T-helper 2 cell treated with Interferon-gamma antibody and Interleukin-4, amounts not matched to agents 5 μg/mL and 100 μg/mL, for 36 hours (primary cell): ENCODE results near the gene PPDPF.
"Not testable (repeated sequence)": the region's sequence is repeated elsewhere in the genome, so short reads cannot be mapped to it uniquely, and the experiment has no call there.

Experiments
- DNase-seq: peaks from one replicate; pipeline ENCODE4 v3.0.0; 2021; ENCODE audit warnings: low spot score
- H3K27ac Mint-ChIP-seq: one replicate; pipeline ENCODE4 v1.8.0; 2021; ENCODE audit warnings: mild to moderate bottlenecking, mixed read lengths
- H3K27me3 Mint-ChIP-seq: one replicate; pipeline ENCODE4 v1.8.0; 2021; ENCODE audit warnings: low read depth, mixed read lengths
- H3K36me3 Mint-ChIP-seq: one replicate; pipeline ENCODE4 v1.8.0; 2021; ENCODE audit warnings: low read depth, mixed read lengths
- H3K4me1 Mint-ChIP-seq: one replicate; pipeline ENCODE4 v1.8.0; 2021; ENCODE audit warnings: low read depth, mixed read lengths
- H3K4me3 Mint-ChIP-seq: one replicate; pipeline ENCODE4 v1.8.0; 2022; ENCODE audit warnings: mild to moderate bottlenecking, moderate library complexity, mixed read lengths
- H3K9me3 Mint-ChIP-seq: one replicate; pipeline ENCODE4 v1.8.0; 2021; ENCODE audit warnings: mixed read lengths

PPDPF gene

GRCh38 chr20:63565021-63565698 lies 44.6 kb downstream of the PPDPF start:
- Mint-ChIP-seq H3K9me3 (no peaks in the 10 kb centered on the region), H3K4me3 (no peak overlapping the region), H3K27ac (no peak overlapping the region), H3K36me3 (peaks cover 12% of the 10 kb centered on the region), H3K4me1 (peaks cover 10% of the 10 kb centered on the region), H3K27me3 (peaks cover 4% of the 10 kb centered on the region)
- DNase-seq, result no peak

- peaks cover 10% of the 10 kb centered on the region for H3K4me1 Mint-ChIP-seq
- H3K4me3 Mint-ChIP-seq, result no peak overlapping the region
- DNase-seq, result no peak
- no peak overlapping the region for H3K27ac Mint-ChIP-seq
- H3K36me3 Mint-ChIP-seq, result peaks cover 8% of the 10 kb centered on the region
- H3K9me3 Mint-ChIP-seq, result no peaks in the 10 kb centered on the region
- peaks cover 4% of the 10 kb centered on the region for H3K27me3 Mint-ChIP-seq
These were observed 45.3 kb downstream of the PPDPF start for GRCh38 chr20:63565699-63566335.

GRCh38 chr20:63566395-63567135 lies 46.0 kb downstream of the PPDPF start:
- Mint-ChIP-seq H3K4me1 (peaks cover 10% of the 10 kb centered on the region), H3K27me3 (peaks cover 4% of the 10 kb centered on the region), H3K4me3 (no peak overlapping the region), H3K9me3 (no peaks in the 10 kb centered on the region), H3K36me3 (peaks cover 6% of the 10 kb centered on the region), H3K27ac (no peak overlapping the region)
- no peak for DNase-seq

- Mint-ChIP-seq H3K27me3 (peaks cover 4% of the 10 kb centered on the region), H3K4me3 (peak overlapping the region; percentile 77), H3K36me3 (peaks cover 6% of the 10 kb centered on the region), H3K9me3 (no peaks in the 10 kb centered on the region), H3K27ac (no peak overlapping the region), H3K4me1 (peaks cover 10% of the 10 kb centered on the region)
- DNase-seq, result no peak
These were observed 46.5 kb downstream of the PPDPF start for GRCh38 chr20:63567136-63567385.

GRCh38 chr20:63567386-63568169 lies 47.0 kb downstream of the PPDPF start:
- Mint-ChIP-seq H3K36me3 (peaks cover 6% of the 10 kb centered on the region), H3K9me3 (no peaks in the 10 kb centered on the region), H3K27ac (no peak overlapping the region), H3K4me3 (peak overlapping the region; percentile 77), H3K27me3 (peaks cover 4% of the 10 kb centered on the region), H3K4me1 (peaks cover 10% of the 10 kb centered on the region)
- peak; percentile 69 for DNase-seq

GRCh38 chr20:63568170-63568981 lies 47.8 kb downstream of the PPDPF start:
- H3K27me3 Mint-ChIP-seq, result peaks cover 4% of the 10 kb centered on the region
- peak overlapping the region; percentile 77 for H3K4me3 Mint-ChIP-seq
- no peak overlapping the region for H3K27ac Mint-ChIP-seq
- H3K4me1 Mint-ChIP-seq, result peaks cover 10% of the 10 kb centered on the region
- no peaks in the 10 kb centered on the region for H3K9me3 Mint-ChIP-seq
- H3K36me3 Mint-ChIP-seq, result peaks cover 6% of the 10 kb centered on the region
- DNase-seq, result no peak

- no peaks in the 10 kb centered on the region for H3K9me3 Mint-ChIP-seq
- peak overlapping the region; percentile 32 for H3K4me3 Mint-ChIP-seq
- peaks cover 4% of the 10 kb centered on the region for H3K27me3 Mint-ChIP-seq
- H3K4me1 Mint-ChIP-seq, result peaks cover 10% of the 10 kb centered on the region
- no peak overlapping the region for H3K27ac Mint-ChIP-seq
- H3K36me3 Mint-ChIP-seq, result peaks cover 6% of the 10 kb centered on the region
- no peak for DNase-seq
These were observed 48.7 kb downstream of the PPDPF start for GRCh38 chr20:63568986-63569949.

GRCh38 chr20:63570281-63571086 lies 49.9 kb downstream of the PPDPF start:
- Mint-ChIP-seq H3K27me3 (peaks cover 7% of the 10 kb centered on the region), H3K36me3 (peaks cover 6% of the 10 kb centered on the region), H3K9me3 (no peaks in the 10 kb centered on the region), H3K4me3 (no peak overlapping the region), H3K27ac (no peak overlapping the region), H3K4me1 (peaks cover 10% of the 10 kb centered on the region)
- DNase-seq, result no peak

- H3K4me3 Mint-ChIP-seq, H3K9me3 Mint-ChIP-seq, H3K4me1 Mint-ChIP-seq, H3K27ac Mint-ChIP-seq, H3K36me3 Mint-ChIP-seq, DNase-seq: not testable (repeated sequence)
- peaks cover 10% of the 10 kb centered on the region for H3K27me3 Mint-ChIP-seq
These were observed 50.5 kb downstream of the PPDPF start for GRCh38 chr20:63571087-63571478.
